ENCODE results near the gene APBA2. TPM values are rescaled to one million over a fixed set of nuclear protein-coding genes. Genes with fewer than 3 reads are reported as not detected.

APBA2 gene
- total and polyA plus RNA-seq, 2 of the 4 experiments (the other 2 are of a cell fraction): 21.7 to 33.0 TPM

- no peak for TF ChIP-seq RFX5 (IDR thresholded peaks at IDR 0.05; ENCODE audit: low read depth, low read length)
Measured at GRCh38 chr15:29135702-29136646, 250.2 kb downstream of the APBA2 start (continued).

DNA sequence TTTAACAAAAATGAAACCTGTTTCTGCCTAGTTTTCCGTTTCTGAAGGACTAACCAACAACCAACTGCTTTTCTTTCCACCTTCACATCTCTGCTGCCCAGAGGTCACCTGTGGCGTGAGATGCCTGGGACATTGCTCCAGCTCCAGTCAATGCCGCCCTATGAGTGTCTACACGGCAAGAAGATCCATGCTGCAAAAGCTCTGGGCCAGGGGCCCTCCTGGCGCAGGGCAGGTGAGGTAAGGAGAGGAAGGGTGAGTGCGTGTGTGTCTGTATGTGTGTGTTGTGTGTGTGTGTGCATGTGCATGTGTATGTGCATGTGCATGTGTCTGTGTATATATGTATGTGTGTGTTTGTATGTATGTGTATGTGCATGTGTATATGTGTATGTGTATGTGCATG is 252.5 kb downstream of the APBA2 start:
- WGBS, 2 experiments (ENCODE audit: extremely low coverage in 2 of 2, insufficient read length in 1 of 2): 70% methylated on average over 3 of the region's 6 CpGs; no CpG with 5 or more reads in 1 of the 2 experiments
- intact Hi-C loops (cut with micrococcal nuclease) (loop anchor here (10.0 kb wide), 1 partner anchor 527 kb away; no protein-coding TSS in a partner anchor), dilution Hi-C loops (cut with HindIII; ENCODE audit: low sequenced_read_pairs, unreplicated experiment) (no loop called here), in situ Hi-C loops (cut with MboI; ENCODE audit: low sequenced_read_pairs) (loop anchor here (10.0 to 25.0 kb wide), 2 partner anchors 57 to 924 kb away; no protein-coding TSS in a partner anchor)
- H3K79me1 ChIP-seq (ENCODE audit: low read depth in 1 of 2, low read length in 2 of 2): no peaks in the 10 kb centered on the region
- H2BK120ac ChIP-seq (ENCODE audit: low read depth, low read length): no peak overlapping the region
- H3K14ac ChIP-seq (replicated peaks; ENCODE audit: low read depth, low read length): no peak overlapping the region
- H2BK5ac ChIP-seq (ENCODE audit: low read depth, low read length, poor library complexity, severe bottlenecking): no peak overlapping the region
- ChIA-PET CTCF (no interaction called here), POLR2A (ENCODE audit: unreplicated experiment) (no interaction called here)
- H3K4ac ChIP-seq (ENCODE audit: low read depth, low read length): no peak overlapping the region
- H3K23ac ChIP-seq (ENCODE audit: low read depth, low read length): no peak overlapping the region
- no peak overlapping the region for H3K56ac ChIP-seq (ENCODE audit: extremely low read depth, insufficient read depth, low read length)
- DNase-seq (no peak), ATAC-seq (ENCODE audit: low read depth) (no peak)
- no peaks in the 10 kb centered on the region for H3K9me3 ChIP-seq (ENCODE audit: control insufficient read depth, insufficient read depth, low read length)
- no peak overlapping the region for H3K18ac ChIP-seq (ENCODE audit: low read depth, low read length)
- no peak overlapping the region for H2BK20ac ChIP-seq (ENCODE audit: low read depth, low read length)
- no peaks in the 10 kb centered on the region for H3K4me1 ChIP-seq (ENCODE audit: control insufficient read depth, insufficient read depth, low read length)
- no peaks in the 10 kb centered on the region; the same call in 1 of the 2 replicates for H3K9me1 ChIP-seq (ENCODE audit: insufficient read depth, low read length)
- no peaks in the 10 kb centered on the region for H4K20me1 ChIP-seq (ENCODE audit: insufficient read depth, low read length)
- H3K27me3 ChIP-seq (ENCODE audit: control insufficient read depth, insufficient read depth, low read length): peaks cover 17% of the 10 kb centered on the region; the same call in 1 of the 2 replicates
- H3K27ac ChIP-seq (ENCODE audit: insufficient read depth, low read length): no peak overlapping the region
- H4K91ac ChIP-seq (ENCODE audit: insufficient read depth, low read depth, low read length): no peak overlapping the region
- no peaks in the 10 kb centered on the region for H3K36me3 ChIP-seq (ENCODE audit: control insufficient read depth, insufficient read depth, low read length)
- no peak overlapping the region for H4K8ac ChIP-seq (ENCODE audit: low read depth in 2 of 2, low read length in 2 of 2)
- no TSS peak for BruUV-seq (replicated peaks)
- no peak overlapping the region for H4K5ac ChIP-seq (ENCODE audit: low read depth, low read length)
- H2AFZ ChIP-seq (replicated peaks; ENCODE audit: low read length, poor library complexity): no peak overlapping the region
- no peak overlapping the region for H3K9ac ChIP-seq (ENCODE audit: low read depth, low read length)
- H2BK15ac ChIP-seq (ENCODE audit: low read depth, low read length): no peak overlapping the region
- H2AK5ac ChIP-seq (ENCODE audit: low read depth, low read length): no peak overlapping the region
- H3K4me3 ChIP-seq (ENCODE audit: insufficient read depth, low read depth, low read length): no peak overlapping the region
- no peak overlapping the region for H3K4me2 ChIP-seq (ENCODE audit: low read depth, low read length)
- no peak overlapping the region for H2AK9ac ChIP-seq (replicated peaks; ENCODE audit: low read depth, low read length, poor library complexity)
- no peak for TF ChIP-seq MAZ (IDR thresholded peaks at IDR 0.05; ENCODE audit: borderline replicate concordance, low read depth, low read length)
- no peak for TF ChIP-seq CTCF (conservative IDR thresholded peaks at IDR 0.05; ENCODE audit: low read depth, low read length)
- no peak for TF ChIP-seq NFE2L2 (IDR thresholded peaks at IDR 0.05; ENCODE audit: low read depth, low read length)
- no peak for TF ChIP-seq FOS (IDR thresholded peaks at IDR 0.05; ENCODE audit: low read depth, low read length)
- TF ChIP-seq SMC3 (IDR thresholded peaks at IDR 0.05; ENCODE audit: low read depth, low read length): no peak
- no peak for TF ChIP-seq CEBPB (IDR thresholded peaks at IDR 0.05; ENCODE audit: low read depth, low read length)
- TF ChIP-seq RCOR1 (IDR thresholded peaks at IDR 0.05; ENCODE audit: insufficient replicate concordance, low read length): no peak
- TF ChIP-seq, protein P1, sequence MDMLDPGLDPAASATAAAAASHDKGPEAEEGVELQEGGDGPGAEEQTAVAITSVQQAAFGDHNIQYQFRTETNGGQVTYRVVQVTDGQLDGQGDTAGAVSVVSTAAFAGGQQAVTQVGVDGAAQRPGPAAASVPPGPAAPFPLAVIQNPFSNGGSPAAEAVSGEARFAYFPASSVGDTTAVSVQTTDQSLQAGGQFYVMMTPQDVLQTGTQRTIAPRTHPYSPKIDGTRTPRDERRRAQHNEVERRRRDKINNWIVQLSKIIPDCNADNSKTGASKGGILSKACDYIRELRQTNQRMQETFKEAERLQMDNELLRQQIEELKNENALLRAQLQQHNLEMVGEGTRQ (IDR thresholded peaks at IDR 0.05; ENCODE audit: low read depth, low read length): no peak
- TF ChIP-seq MAFK (IDR thresholded peaks at IDR 0.05; ENCODE audit: low read depth, low read length): no peak
- TF ChIP-seq POLR2A (IDR thresholded peaks at IDR 0.05; ENCODE audit: low read depth, low read length): no peak
- TF ChIP-seq MXI1 (IDR thresholded peaks at IDR 0.05; ENCODE audit: borderline replicate concordance, low read depth, low read length): no peak
